Ascending aorta (tissue), 2 donors: ENCODE data around the gene COX6A1. TPM values are rescaled to one million over a fixed set of nuclear protein-coding genes. Genes with fewer than 3 reads are reported as not detected.

ENCODE experiments used
- DNase-seq, 2 donors: peaks; one replicate each; pipeline ENCODE4 v3.0.0-alpha.2; 2019; ENCODE audit warnings: low spot score in 2 of 2
- H3K27ac ChIP-seq, 2 donors: fragments of 200-600 bp; sonication (generic); one replicate each; pipeline ENCODE4 v1.5.1; 2016 to 2017; ENCODE audit warnings: mild to moderate bottlenecking in 1 of 2
- H3K27me3 ChIP-seq: fragments of 200-600 bp; sonication (generic); one replicate; pipeline ENCODE4 v1.5.1; 2017
- H3K36me3 ChIP-seq, 2 donors: fragments of 200-600 bp; sonication (generic); one replicate each; pipeline ENCODE4 v1.5.1; 2016
- H3K4me1 ChIP-seq, 2 donors: fragments of 200-600 bp; sonication (generic); one replicate each; pipeline ENCODE4 v1.5.1; 2016 to 2017; ENCODE audit warnings: mild to moderate bottlenecking in 1 of 2
- H3K4me3 ChIP-seq, 2 donors: fragments of 200-600 bp; sonication (generic); one replicate each; pipeline ENCODE4 v1.5.1; 2016 to 2017; ENCODE audit warnings: mild to moderate bottlenecking in 1 of 2
- H3K9me3 ChIP-seq, 2 donors: fragments of 200-600 bp; sonication (generic); one replicate each; pipeline ENCODE4 v1.5.1; 2016
- CTCF ChIP-seq, 3 experiments: fragments of 200-600 bp in 2 of 3; fragments of 450-650 bp in 1 of 3; sonication (generic) in 2 of 3; IDR thresholded peaks; one replicate each; pipeline ENCODE4 v1.5.1; 2016 to 2019; ENCODE audit warnings: antibody characterized with exemption in 3 of 3, mild to moderate bottlenecking in 1 of 3, moderate library complexity in 1 of 3
- intact Hi-C: fragments of 100-400 bp; cut with DNase I; formaldehyde crosslinking; loops from one replicate; pipeline ENCODE4 v1.15.1; 2023
- total RNA-seq: library from RNA; depleted of rRNA; stranded (reverse); fragments of >200 nt; gene quantifications from one replicate; pipeline ENCODE4 v1.1.0, GENCODE V29; 2016

Gene COX6A1
- total RNA-seq, 1 donor from 2014 or later, result 686 TPM

- Histone ChIP-seq H3K27ac (peak within 1 kb of the TSS; percentile 94), H3K9me3 (no peaks in the 10 kb centered on the region), H3K27me3 (no peaks in the 10 kb centered on the region), H3K4me3 (peak within 1 kb of the TSS; percentile 97 to 99), H3K4me1 (peaks cover 8 to 32% of the 10 kb centered on the region in 2 donors), H3K36me3 (peaks cover 10 to 15% of the 10 kb centered on the region in 2 donors)
- TF ChIP-seq CTCF (IDR thresholded peaks at IDR 0.05), result peak; percentile 92 to 96 (median 93)
- DNase-seq, result peak; percentile 85 to 98
- intact Hi-C loops, result loop anchor here (1.0 to 2.0 kb wide), 2 partner anchors 23 to 27 kb away; partner anchors contain the start of genes DYNLL1, GATC and TRIAP1
These were observed 31.7 kb downstream of the COX6A1 start, which contains the start of gene SRSF9 for GRCh38 chr12:120469450-120470149. Gene SRSF9 (minus strand): TSS chr12:120469748. CDS start chr12:120469609, 139 bp downstream.

DNA sequence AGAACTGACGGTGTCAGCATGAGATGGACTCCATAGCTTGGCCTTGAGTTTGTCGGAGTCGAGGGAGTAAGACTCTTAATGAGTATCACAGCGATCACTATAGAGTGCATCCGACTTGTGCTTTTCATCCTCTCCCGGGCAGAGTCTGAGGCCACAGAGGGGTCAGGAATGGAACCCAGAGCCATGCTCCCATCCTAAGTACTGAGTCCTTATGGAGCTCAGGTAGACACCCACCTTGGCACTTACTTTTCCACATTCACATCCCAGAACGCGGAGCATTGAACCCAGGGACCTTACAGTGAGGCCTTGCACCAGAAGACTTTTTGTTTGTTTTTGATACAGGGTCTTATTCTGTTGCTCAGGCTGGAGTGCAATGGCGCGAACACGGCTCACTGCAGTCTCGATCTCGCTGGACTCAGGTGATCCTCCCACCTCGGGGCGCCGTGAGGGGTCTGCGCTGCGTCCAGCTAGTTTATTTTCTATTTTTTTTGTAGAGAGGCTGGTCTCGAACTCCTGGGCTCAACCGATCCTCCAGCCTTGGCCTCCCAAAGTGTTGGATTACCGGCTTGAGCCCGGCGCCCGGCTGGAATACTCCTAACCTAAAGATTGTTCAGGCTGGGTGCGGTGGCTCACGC is 32.4 kb downstream of the COX6A1 start:
- peak overlapping the region; percentile 94 for H3K27ac ChIP-seq
- no peak for DNase-seq
- TF ChIP-seq CTCF (IDR thresholded peaks at IDR 0.05), result no peak
- no peaks in the 10 kb centered on the region for H3K9me3 ChIP-seq
- H3K27me3 ChIP-seq, result no peaks in the 10 kb centered on the region
- H3K4me1 ChIP-seq, result peaks cover 8 to 32% of the 10 kb centered on the region in 2 donors
- H3K36me3 ChIP-seq, result peaks cover 3 to 8% of the 10 kb centered on the region in 2 donors
- intact Hi-C loops, result no loop called here
- peak overlapping the region; percentile 97 to 99 for H3K4me3 ChIP-seq

- H3K36me3 ChIP-seq, result no peaks in the 10 kb centered on the region
- no peak for TF ChIP-seq CTCF (IDR thresholded peaks at IDR 0.05)
- DNase-seq, result no peak
- intact Hi-C loops, result no loop called here
- H3K4me1 ChIP-seq, result peaks cover 8 to 19% of the 10 kb centered on the region in 2 donors
- H3K27ac ChIP-seq, result no peak overlapping the region
- H3K4me3 ChIP-seq, result no peak overlapping the region
- H3K9me3 ChIP-seq, result no peaks in the 10 kb centered on the region
- H3K27me3 ChIP-seq, result no peaks in the 10 kb centered on the region
These were observed 34.6 kb downstream of the COX6A1 start for GRCh38 chr12:120472521-120472920.

DNA sequence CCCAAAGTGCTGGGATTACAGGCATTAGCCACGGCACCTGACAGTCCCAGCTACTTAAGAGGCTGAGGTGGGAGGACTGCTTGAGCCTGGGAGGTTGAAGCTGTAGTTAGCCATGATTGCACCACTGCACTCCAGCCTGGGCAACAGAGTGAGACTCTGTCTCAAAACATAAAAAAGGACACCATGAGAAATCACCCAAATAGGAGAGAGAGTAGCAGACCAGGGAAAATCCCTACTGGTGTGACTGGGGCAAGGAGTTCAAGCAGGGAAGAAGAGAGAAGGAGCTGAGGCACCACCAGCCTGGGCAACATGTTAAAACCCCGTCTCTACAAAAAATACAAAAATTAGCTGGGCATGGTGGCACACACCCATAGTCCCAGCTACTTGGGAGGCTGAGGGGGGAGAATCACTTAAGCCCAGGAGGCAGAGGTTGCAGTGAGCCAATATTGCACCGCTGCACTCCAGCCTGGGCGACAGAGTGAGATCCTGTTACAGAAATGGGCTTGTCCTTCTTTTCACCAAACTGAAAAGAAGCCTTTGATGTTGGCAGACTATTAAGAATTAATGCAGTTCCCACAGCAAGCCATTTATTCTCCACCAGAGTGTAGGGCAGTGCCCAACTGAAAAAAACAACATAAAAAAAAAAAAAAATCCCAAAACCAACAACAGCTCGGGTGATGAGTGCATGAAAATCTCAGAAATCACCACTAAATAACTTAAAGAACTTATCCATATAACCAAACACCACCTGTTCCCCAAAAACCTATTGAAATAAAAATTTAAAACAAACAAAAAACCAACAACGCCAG is 36.1 kb downstream of the COX6A1 start:
- Histone ChIP-seq H3K9me3 (no peaks in the 10 kb centered on the region), H3K4me3 (no peak overlapping the region), H3K27ac (peak overlapping the region in 1 of 2 donors; percentile 26), H3K4me1 (peaks cover 5 to 14% of the 10 kb centered on the region in 2 donors), H3K27me3 (no peaks in the 10 kb centered on the region), H3K36me3 (no peaks in the 10 kb centered on the region)
- TF ChIP-seq CTCF (IDR thresholded peaks at IDR 0.05), result no peak
- intact Hi-C loops, result no loop called here
- DNase-seq, result no peak

GRCh38 chr12:120474616-120474960 is 36.7 kb downstream of the COX6A1 start:
- DNase-seq, result peak in 1 of 2 donors; percentile 68
- peak overlapping the region in 1 of 2 donors; percentile 26 for H3K27ac ChIP-seq
- intact Hi-C loops, result no loop called here

More at GRCh38 chr12:120474616-120474960, 36.7 kb downstream of the COX6A1 start:
- no peak for TF ChIP-seq CTCF (IDR thresholded peaks at IDR 0.05)
- Histone ChIP-seq H3K9me3 (no peaks in the 10 kb centered on the region), H3K27me3 (no peaks in the 10 kb centered on the region), H3K4me3 (no peak overlapping the region), H3K36me3 (no peaks in the 10 kb centered on the region), H3K4me1 (peaks cover 5 to 14% of the 10 kb centered on the region in 2 donors)
